HEK293T (cell line): ENCODE results near the gene SAFB2.
"Not testable (repeated sequence)": the region's sequence is repeated elsewhere in the genome, so short reads cannot be mapped to it uniquely, and the experiment has no call there.

ENCODE experiments used
- CTCF ChIA-PET: fragments of 350-600 bp; formaldehyde crosslinking; extraction: SDS; loops from one replicate; lab custom pipeline; 2021; ENCODE audit warnings: antibody characterized with exemption, inconsistent platforms; lab: Yijun Ruan, JAX
- POLR2A ChIA-PET: fragments of 350-600 bp; formaldehyde crosslinking; extraction: SDS; loops from one replicate; lab custom pipeline; 2020; ENCODE audit warnings: antibody characterized with exemption, inconsistent platforms; lab: Yijun Ruan, JAX
- DNase-seq: peaks from one replicate; pipeline ENCODE4 v3.0.0; 2012; ENCODE audit warnings: mixed read lengths; ENCODE audit errors: extremely low spot score
- ARNT ChIP-seq: fragments of 450-650 bp; IDR thresholded peaks from 2 replicates; pipeline ENCODE4 v1.6.1; 2017; ENCODE audit warnings: mild to moderate bottlenecking
- BHLHE40 ChIP-seq: fragments of 450-650 bp; IDR thresholded peaks from 2 replicates; pipeline ENCODE4 v1.6.1; 2016; ENCODE audit warnings: mild to moderate bottlenecking, moderate library complexity, borderline replicate concordance
- CTBP1 ChIP-seq: fragments of 450-650 bp; IDR thresholded peaks from 2 replicates; pipeline ENCODE4 v1.6.1; 2016; ENCODE audit warnings: borderline replicate concordance
- ELF4 ChIP-seq: fragments of 450-650 bp; IDR thresholded peaks from 2 replicates; pipeline ENCODE4 v1.6.1; 2017; ENCODE audit warnings: antibody characterized with exemption
- FOXA1 ChIP-seq: fragments of 450-650 bp; IDR thresholded peaks from 2 replicates; pipeline ENCODE4 v1.6.1; 2016; ENCODE audit warnings: mild to moderate bottlenecking
- FOXK2 ChIP-seq: fragments of 450-650 bp; IDR thresholded peaks from 2 replicates; pipeline ENCODE4 v1.6.1; 2016; ENCODE audit warnings: mild to moderate bottlenecking
- FOXM1 ChIP-seq: fragments of 450-650 bp; IDR thresholded peaks from 2 replicates; pipeline ENCODE4 v1.6.1; 2017; ENCODE audit warnings: mild to moderate bottlenecking, borderline replicate concordance
- HDGF ChIP-seq: fragments of 450-650 bp; IDR thresholded peaks from 2 replicates; pipeline ENCODE4 v1.6.1; 2017; ENCODE audit warnings: antibody characterized with exemption, borderline replicate concordance
- L3MBTL2 ChIP-seq: fragments of 450-650 bp; conservative IDR thresholded peaks from 2 replicates; pipeline ENCODE4 v1.6.1; 2016; ENCODE audit warnings: mild to moderate bottlenecking
- LEF1 ChIP-seq: fragments of 450-650 bp; IDR thresholded peaks from 2 replicates; pipeline ENCODE4 v1.6.1; 2017; ENCODE audit warnings: mild to moderate bottlenecking, borderline replicate concordance
- NFRKB ChIP-seq: fragments of 450-650 bp; IDR thresholded peaks from 2 replicates; pipeline ENCODE4 v1.6.1; 2016; ENCODE audit warnings: mild to moderate bottlenecking, moderate library complexity
- PKNOX1 ChIP-seq: fragments of 450-650 bp; IDR thresholded peaks from 2 replicates; pipeline ENCODE4 v1.6.1; 2016
- SP1 ChIP-seq: fragments of 450-650 bp; IDR thresholded peaks from 2 replicates; pipeline ENCODE4 v1.6.1; 2017
- SUZ12 ChIP-seq: fragments of 450-650 bp; IDR thresholded peaks from 2 replicates; pipeline ENCODE4 v1.6.1; 2016; ENCODE audit warnings: mild to moderate bottlenecking
- TARDBP ChIP-seq: fragments of 450-650 bp; IDR thresholded peaks from 2 replicates; pipeline ENCODE4 v1.6.1; 2016
- ZNF384 ChIP-seq: fragments of 450-650 bp; IDR thresholded peaks from 2 replicates; pipeline ENCODE4 v1.6.1; 2016

The SAFB2 gene

GRCh38 chr19:5609881-5610448, 12.6 kb downstream of the SAFB2 start:
- ChIA-PET CTCF (no interaction called here), POLR2A (interaction anchor here (1.0 kb wide), 1 partner anchor 13 kb away, joined by 3 read pairs; the partner anchor contains the start of genes SAFB and SAFB2)
- TF ChIP-seq FOXA1, result no peak
- no peak for TF ChIP-seq ZNF384
- no peak for TF ChIP-seq BHLHE40
- no peak for TF ChIP-seq SP1
- TF ChIP-seq PKNOX1, result no peak
- no peak for TF ChIP-seq FOXK2
- TF ChIP-seq LEF1, result no peak
- no peak for TF ChIP-seq CTBP1
- no peak for TF ChIP-seq FOXM1
- TF ChIP-seq TARDBP, result no peak
- TF ChIP-seq HDGF, result no peak
- no peak for TF ChIP-seq ELF4
- no peak for TF ChIP-seq L3MBTL2
- TF ChIP-seq SUZ12, result no peak
- DNase-seq, result no peak

- POLR2A ChIA-PET, result interaction anchor here (1.0 to 1.3 kb wide), 2 partner anchors 9 to 14 kb away, joined by 3 to 4 read pairs; partner anchors contain the start of genes SAFB and SAFB2
- DNase-seq, CTCF ChIA-PET: not testable (repeated sequence)
These were observed 13.8 kb downstream of the SAFB2 start for GRCh38 chr19:5608766-5609165.

GRCh38 chr19:5608291-5608690, 14.3 kb downstream of the SAFB2 start:
- no peak for TF ChIP-seq SP1
- CTCF ChIA-PET, result no interaction called here
- POLR2A ChIA-PET, result interaction anchor here (1.0 to 1.3 kb wide), 2 partner anchors 10 to 14 kb away, joined by 4 to 9 read pairs; partner anchors contain the start of genes SAFB and SAFB2
- DNase-seq, result no peak

GRCh38 chr19:5607318-5608275, 15.0 kb downstream of the SAFB2 start:
- ChIA-PET POLR2A (interaction anchor here (1.0 to 1.3 kb wide), 2 partner anchors 11 to 15 kb away, joined by 4 to 9 read pairs; partner anchors contain the start of genes SAFB and SAFB2), CTCF (no interaction called here)
- TF ChIP-seq PKNOX1 (no peak), FOXA1 (no peak), BHLHE40 (no peak), ELF4 (no peak), FOXM1 (no peak), NFRKB (no peak), L3MBTL2 (no peak), TARDBP (no peak), SP1 (no peak), SUZ12 (no peak), CTBP1 (no peak), FOXK2 (no peak), ZNF384 (no peak), LEF1 (no peak), ARNT (no peak)
- DNase-seq, result no peak

- ChIA-PET POLR2A (interaction anchor here (1.6 kb wide), 1 partner anchor 18 kb away, joined by 6 read pairs; the partner anchor contains the start of genes SAFB and SAFB2), CTCF (no interaction called here)
- TF ChIP-seq ZNF384 (no peak), SP1 (no peak), FOXM1 (no peak), ELF4 (no peak), CTBP1 (no peak), FOXA1 (no peak), L3MBTL2 (no peak), LEF1 (no peak), ARNT (no peak), HDGF (no peak), NFRKB (no peak), SUZ12 (no peak), FOXK2 (no peak), BHLHE40 (no peak), PKNOX1 (no peak)
- DNase-seq, result no peak
These were observed 17.2 kb downstream of the SAFB2 start for GRCh38 chr19:5605362-5605761.

GRCh38 chr19:5603626-5604025, 18.9 kb downstream of the SAFB2 start:
- no peak for TF ChIP-seq L3MBTL2
- TF ChIP-seq ELF4, result no peak
- ChIA-PET POLR2A (no interaction called here), CTCF (no interaction called here)
- no peak for DNase-seq
